ENCODE data around the gene AIM2. TPM values are rescaled to one million over a fixed set of nuclear protein-coding genes. Genes with fewer than 3 reads are reported as not detected.

AIM2 gene
- total and polyA plus RNA-seq, 2 experiments from 2014 or later: 1.3 to 2.5 TPM

DNA sequence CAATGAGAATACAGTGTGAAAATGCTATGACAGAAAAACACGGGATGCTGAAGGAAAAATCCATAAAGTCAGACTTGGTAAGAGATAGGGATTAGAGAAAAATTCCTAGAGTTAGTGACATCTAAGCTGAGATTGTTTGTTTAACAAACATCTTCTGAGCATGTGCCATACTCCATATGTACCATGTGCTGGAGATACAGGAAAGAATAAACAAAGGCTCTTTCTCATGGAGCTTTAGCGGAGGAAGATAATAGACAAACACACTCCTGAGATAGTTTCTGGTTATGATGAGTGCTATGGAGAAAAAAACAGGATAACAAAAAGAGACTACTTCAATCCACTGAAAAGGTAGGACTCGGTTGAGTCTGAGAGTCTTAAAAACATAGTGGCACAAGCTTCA, 22.0 kb upstream of the AIM2 start:
- Histone ChIP-seq H3K27ac (no peak overlapping the region), H2AFZ (no peak overlapping the region), H3K27me3 (replicated peaks; ENCODE audit: insufficient read depth) (no peaks in the 10 kb centered on the region), H3F3A (ENCODE audit: insufficient read depth) (0 out of 2 replicates have a peak, but pooled peaks cover 4% of the 10 kb centered on the region), H3K4me2 (ENCODE audit: unreplicated experiment) (no peak overlapping the region), H3K36me3 (ENCODE audit: low read depth) (no peaks in the 10 kb centered on the region), H3K4me1 (ENCODE audit: insufficient read depth) (peaks cover 3% of the 10 kb centered on the region; the same call in 1 of the 2 replicates), H3K9me2 (ENCODE audit: insufficient read depth) (no peaks in the 10 kb centered on the region), H3K4me3 (no peak overlapping the region), H4K20me1 (ENCODE audit: insufficient read depth) (no peaks in the 10 kb centered on the region), H3K9me3 (ENCODE audit: low read depth) (no peaks in the 10 kb centered on the region), H3K9ac (no peak overlapping the region), H3K79me2 (ENCODE audit: insufficient read depth) (no peaks in the 10 kb centered on the region)
- in situ Hi-C loops (cut with MboI): no loop called here
- no peak for DNase-seq
- 83 to 89% methylated on average over 3 of the region's 3 CpGs for WGBS, 2 experiments (ENCODE audit: low coverage in 1 of 2, low lambda C conversion rate in 2 of 2, missing lambda C conversion rate in 2 of 2)
- TF ChIP-seq EZH2 (IDR thresholded peaks at IDR 0.05; ENCODE audit: insufficient read depth, poor library complexity, severe bottlenecking) (no peak), EZH2phosphoT487 (IDR thresholded peaks at IDR 0.05; ENCODE audit: insufficient read depth, low read depth) (no peak)

- TF ChIP-seq EZH2phosphoT487 (IDR thresholded peaks at IDR 0.05; ENCODE audit: insufficient read depth, low read depth) (no peak), EZH2 (IDR thresholded peaks at IDR 0.05; ENCODE audit: insufficient read depth, poor library complexity, severe bottlenecking) (no peak)
- peak overlapping the region; percentile 32 for H3K9ac ChIP-seq
- in situ Hi-C loops (cut with MboI): no loop called here
- H4K20me1 ChIP-seq (ENCODE audit: insufficient read depth): no peaks in the 10 kb centered on the region
- peak; percentile 84 for DNase-seq
- no peaks in the 10 kb centered on the region for H3K79me2 ChIP-seq (ENCODE audit: insufficient read depth)
- peak overlapping the region; percentile 78 for H3K27ac ChIP-seq
- WGBS, 2 experiments (ENCODE audit: low coverage in 1 of 2, low lambda C conversion rate in 2 of 2, missing lambda C conversion rate in 2 of 2): 48 to 62% methylated on average over 3 of the region's 3 CpGs
- 0 out of 2 replicates have a peak overlapping the region, but pooled peaks have one; percentile 24 for H2AFZ ChIP-seq
- no peaks in the 10 kb centered on the region for H3K9me3 ChIP-seq (ENCODE audit: low read depth)
- H3K27me3 ChIP-seq (replicated peaks; ENCODE audit: insufficient read depth): no peaks in the 10 kb centered on the region
- H3F3A ChIP-seq (ENCODE audit: insufficient read depth): peaks cover 47% of the 10 kb centered on the region
- H3K4me1 ChIP-seq (ENCODE audit: insufficient read depth): peaks cover 55% of the 10 kb centered on the region
- peak overlapping the region; percentile 39 for H3K4me3 ChIP-seq
- H3K36me3 ChIP-seq (ENCODE audit: low read depth): no peaks in the 10 kb centered on the region
- H3K4me2 ChIP-seq (ENCODE audit: unreplicated experiment): peak overlapping the region; percentile 71
- H3K9me2 ChIP-seq (ENCODE audit: insufficient read depth): no peaks in the 10 kb centered on the region
Measured at GRCh38 chr1:159092036-159092760, 15.6 kb upstream of the AIM2 start.

GRCh38 chr1:159091607-159092031, 15.1 kb upstream of the AIM2 start:
- H3K36me3 ChIP-seq (ENCODE audit: low read depth): no peaks in the 10 kb centered on the region
- H3K4me2 ChIP-seq (ENCODE audit: unreplicated experiment): peak overlapping the region; percentile 71
- H3K9ac ChIP-seq: peak overlapping the region; percentile 32
- in situ Hi-C loops (cut with MboI): no loop called here
- no peaks in the 10 kb centered on the region for H3K27me3 ChIP-seq (replicated peaks; ENCODE audit: insufficient read depth)
- peak overlapping the region; percentile 39 for H3K4me3 ChIP-seq
- DNase-seq: peak; percentile 63
- peaks cover 47% of the 10 kb centered on the region for H3F3A ChIP-seq (ENCODE audit: insufficient read depth)
- H3K27ac ChIP-seq: peak overlapping the region; percentile 78
- no peaks in the 10 kb centered on the region for H3K9me3 ChIP-seq (ENCODE audit: low read depth)
- TF ChIP-seq EZH2 (IDR thresholded peaks at IDR 0.05; ENCODE audit: insufficient read depth, poor library complexity, severe bottlenecking): no peak
- no peak for TF ChIP-seq EZH2phosphoT487 (IDR thresholded peaks at IDR 0.05; ENCODE audit: insufficient read depth, low read depth)
- H4K20me1 ChIP-seq (ENCODE audit: insufficient read depth): no peaks in the 10 kb centered on the region
- H3K9me2 ChIP-seq (ENCODE audit: insufficient read depth): no peaks in the 10 kb centered on the region
- H3K79me2 ChIP-seq (ENCODE audit: insufficient read depth): no peaks in the 10 kb centered on the region
- WGBS, 2 experiments (ENCODE audit: low coverage in 1 of 2, low lambda C conversion rate in 2 of 2, missing lambda C conversion rate in 2 of 2): 14 to 22% methylated on average over 1 of the region's 1 CpG
- peaks cover 55% of the 10 kb centered on the region for H3K4me1 ChIP-seq (ENCODE audit: insufficient read depth)
- H2AFZ ChIP-seq: no peak overlapping the region

DNA sequence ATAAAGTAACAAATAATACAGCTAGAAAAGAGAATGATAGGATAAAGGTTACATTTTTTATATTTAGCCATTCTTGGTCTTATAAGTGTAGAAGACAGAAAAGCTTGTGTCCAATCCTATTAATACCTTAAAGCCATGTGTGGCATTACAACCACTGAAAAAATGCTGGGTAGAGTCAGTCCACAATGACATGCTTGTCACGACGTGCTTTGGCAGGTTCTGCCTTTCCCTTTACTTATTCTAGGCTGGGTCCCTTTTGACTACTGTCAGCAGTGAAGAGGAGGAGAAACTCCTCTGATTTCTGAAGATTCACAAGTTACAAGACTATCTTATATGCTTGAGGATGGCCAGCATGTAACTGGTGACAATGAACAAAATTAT, 14.6 kb upstream of the AIM2 start:
- TF ChIP-seq EZH2phosphoT487 (IDR thresholded peaks at IDR 0.05; ENCODE audit: insufficient read depth, low read depth) (no peak), EZH2 (IDR thresholded peaks at IDR 0.05; ENCODE audit: insufficient read depth, poor library complexity, severe bottlenecking) (no peak)
- Histone ChIP-seq H3K4me3 (peak overlapping the region; percentile 39), H3K27me3 (replicated peaks; ENCODE audit: insufficient read depth) (no peaks in the 10 kb centered on the region), H2AFZ (no peak overlapping the region), H3K9ac (no peak overlapping the region), H3K4me1 (ENCODE audit: insufficient read depth) (peaks cover 55% of the 10 kb centered on the region), H3K9me3 (ENCODE audit: low read depth) (no peaks in the 10 kb centered on the region), H3K79me2 (ENCODE audit: insufficient read depth) (no peaks in the 10 kb centered on the region), H3K4me2 (ENCODE audit: unreplicated experiment) (peak overlapping the region; percentile 71), H3F3A (ENCODE audit: insufficient read depth) (peaks cover 47% of the 10 kb centered on the region), H3K36me3 (ENCODE audit: low read depth) (no peaks in the 10 kb centered on the region), H3K27ac (peak overlapping the region; percentile 78), H3K9me2 (ENCODE audit: insufficient read depth) (no peaks in the 10 kb centered on the region), H4K20me1 (ENCODE audit: insufficient read depth) (no peaks in the 10 kb centered on the region)
- 51 to 58% methylated on average over 2 of the region's 2 CpGs for whole genome bisulfite sequencing, 2 experiments (ENCODE audit: low coverage in 1 of 2, low lambda C conversion rate in 2 of 2, missing lambda C conversion rate in 2 of 2)
- peak; percentile 24 for DNase-seq
- in situ Hi-C loops (cut with MboI): no loop called here

Data from GM23248 (cell line).